Stimulated activated CD8-positive, alpha-beta memory T cell treated with anti-CD3 and anti-CD28 coated beads, Interleukin-15, amount 100 ng/mL, for 1 hour (primary cell): ENCODE data around the gene CST11.

Source experiments
- DNase-seq: peaks from one replicate; pipeline ENCODE4 v3.0.0-alpha.2; 2020; ENCODE audit warnings: low read depth

Gene CST11

DNA sequence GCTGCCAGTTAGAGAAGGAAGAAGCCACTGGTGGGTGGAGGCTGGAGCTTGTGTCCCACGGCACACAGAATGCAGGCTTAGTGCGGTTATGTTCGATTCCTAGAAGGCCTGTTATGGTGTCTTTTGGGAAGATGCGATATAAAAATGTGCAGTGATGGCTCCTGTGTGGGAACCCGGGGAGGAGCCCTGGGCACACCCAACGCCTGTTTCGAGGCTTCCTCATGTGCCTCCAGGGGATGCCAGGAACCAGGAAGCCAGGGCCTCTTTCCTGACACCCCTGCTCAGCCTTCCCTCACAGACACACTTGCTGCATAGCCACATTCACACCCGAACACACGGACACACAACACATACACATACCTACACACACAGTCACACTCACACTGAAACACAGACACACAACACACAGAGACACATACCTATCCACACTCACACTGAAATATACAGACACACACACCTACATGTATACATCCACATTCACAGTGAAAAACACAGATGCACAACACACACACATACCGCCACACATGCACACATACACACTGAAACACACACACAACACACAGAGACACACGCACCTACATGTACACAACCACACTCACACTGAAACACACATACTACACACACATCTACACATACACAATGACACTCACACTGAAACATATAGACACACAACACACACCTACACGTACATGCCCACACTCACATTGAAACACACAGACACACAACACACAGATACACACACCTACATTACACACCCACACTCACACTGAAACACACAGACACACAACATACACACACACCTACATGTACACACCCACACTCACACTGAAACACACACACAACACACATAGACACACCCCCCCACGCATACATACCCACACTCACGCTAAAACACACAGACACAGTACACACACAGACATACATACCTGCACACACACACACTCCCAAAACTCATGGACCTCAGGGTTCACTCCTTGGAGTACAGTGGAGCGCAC, 1.2 kb upstream of the CST11 start:
- DNase-seq, result no peak

- no peak for DNase-seq
Measured at GRCh38 chr20:23451956-23452487, 654 bp downstream of the CST11 start.

- no peak for DNase-seq
Measured at GRCh38 chr20:23450877-23451276, 1.8 kb downstream of the CST11 start.

DNA sequence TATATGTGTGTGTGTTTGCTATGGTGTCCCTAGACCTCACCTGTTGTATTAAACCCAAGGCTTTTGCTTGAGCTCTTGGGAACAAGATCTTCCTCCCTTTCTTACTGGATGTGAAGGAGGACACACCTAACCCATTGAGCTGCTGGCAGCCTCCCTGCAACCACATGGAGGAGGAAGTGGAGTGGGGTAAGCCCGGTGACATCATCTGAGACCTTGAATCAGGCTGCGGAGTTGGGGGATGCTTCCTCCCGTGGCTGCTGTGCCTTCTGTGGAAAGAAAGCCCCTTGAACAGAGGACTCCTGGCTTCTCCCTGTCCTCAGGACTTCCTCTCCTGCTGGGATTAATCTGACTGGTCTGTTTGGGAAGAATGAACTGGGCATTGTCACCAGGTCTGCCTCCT, 3.3 kb downstream of the CST11 start:
- no peak for DNase-seq

GRCh38 chr20:23448167-23448566, 4.5 kb downstream of the CST11 start:
- no peak for DNase-seq

- DNase-seq, result no peak
Measured at GRCh38 chr20:23446505-23446904, 6.2 kb downstream of the CST11 start.

DNA sequence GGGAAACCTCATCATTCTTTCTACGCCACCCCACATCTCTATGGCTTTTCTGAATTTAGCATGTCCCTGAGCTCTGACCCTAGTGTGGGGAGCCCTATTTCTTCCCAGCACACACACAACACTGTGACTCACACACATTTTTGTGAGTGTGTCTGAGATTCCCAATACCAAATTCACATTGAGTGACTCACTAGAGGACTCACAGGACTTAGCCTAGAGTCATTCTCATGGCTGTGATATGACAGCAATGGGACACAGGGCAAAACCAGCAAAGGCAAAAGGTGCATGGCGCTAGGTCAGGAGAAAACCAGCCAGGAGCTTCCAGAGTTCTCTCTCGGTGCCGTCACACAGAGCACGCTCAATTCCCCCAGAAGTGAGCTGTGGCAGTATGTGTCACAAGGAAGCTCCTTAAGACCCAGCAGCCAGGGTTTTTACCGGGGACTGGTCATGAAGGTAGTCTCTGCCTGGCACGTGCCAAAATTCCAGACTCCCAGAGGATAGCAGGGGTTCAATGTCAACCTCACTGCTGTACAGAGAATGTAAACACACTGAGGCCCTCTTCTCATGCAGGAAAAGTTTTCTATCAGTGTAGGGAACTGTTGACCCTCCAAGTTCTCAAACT, 7.0 kb downstream of the CST11 start:
- no peak for DNase-seq

GRCh38 chr20:23444859-23445258, 7.8 kb downstream of the CST11 start:
- no peak for DNase-seq

GRCh38 chr20:23442436-23442835, 10.2 kb downstream of the CST11 start:
- no peak for DNase-seq

DNA sequence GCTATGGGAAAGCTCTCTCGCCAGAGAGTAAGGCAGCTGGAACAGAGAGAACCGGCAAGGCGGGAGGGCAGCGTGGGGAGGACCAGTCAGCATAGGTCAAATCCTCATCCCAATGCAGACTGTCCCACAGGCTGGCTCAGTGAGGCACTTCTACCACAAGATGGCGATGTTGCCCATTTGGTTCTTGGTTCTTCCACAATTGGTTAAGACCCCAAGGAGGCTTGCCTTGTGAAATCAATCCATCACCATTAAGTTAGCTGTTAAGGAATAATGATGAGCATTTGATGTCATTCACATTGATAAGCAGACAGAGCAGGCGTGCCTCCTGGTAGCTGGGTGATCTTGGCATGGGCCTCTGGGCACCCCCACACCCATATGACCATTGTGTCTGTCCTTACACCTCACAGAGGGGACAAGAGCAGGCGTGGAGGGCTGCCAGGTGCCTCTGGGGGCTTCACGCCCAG, 10.8 kb downstream of the CST11 start:
- DNase-seq, result peak; percentile 25

DNA sequence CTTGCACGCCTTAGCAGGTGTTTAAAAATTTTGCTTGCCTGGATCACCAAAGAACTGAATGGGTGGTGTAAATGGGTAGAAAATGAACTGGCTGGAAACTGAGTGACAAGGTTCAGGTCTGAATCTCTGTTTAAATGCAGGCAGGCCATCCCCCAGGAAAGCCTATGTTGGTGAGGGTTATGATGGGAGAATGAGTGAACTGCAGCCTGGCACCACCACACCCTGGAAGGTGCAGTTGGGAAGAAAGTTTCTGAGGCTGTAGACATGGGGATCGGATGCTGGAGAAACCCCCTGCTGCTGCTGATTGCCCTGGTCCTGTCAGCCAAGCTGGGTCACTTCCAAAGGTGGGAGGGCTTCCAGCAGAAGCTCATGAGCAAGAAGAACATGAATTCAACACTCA, 12.7 kb downstream of the CST11 start:
- no peak for DNase-seq

GRCh38 chr20:23438661-23439060, 14.0 kb downstream of the CST11 start:
- DNase-seq, result no peak

GRCh38 chr20:23437126-23437899, 15.4 kb downstream of the CST11 start:
- DNase-seq, result no peak

GRCh38 chr20:23436681-23437080, 16.0 kb downstream of the CST11 start:
- DNase-seq, result no peak

- DNase-seq, result no peak
Measured at GRCh38 chr20:23435626-23436539, 16.8 kb downstream of the CST11 start.

- DNase-seq, result no peak
Measured at GRCh38 chr20:23434521-23435313, 18.0 kb downstream of the CST11 start.

GRCh38 chr20:23433628-23434027, 19.0 kb downstream of the CST11 start:
- DNase-seq, result no peak

DNA sequence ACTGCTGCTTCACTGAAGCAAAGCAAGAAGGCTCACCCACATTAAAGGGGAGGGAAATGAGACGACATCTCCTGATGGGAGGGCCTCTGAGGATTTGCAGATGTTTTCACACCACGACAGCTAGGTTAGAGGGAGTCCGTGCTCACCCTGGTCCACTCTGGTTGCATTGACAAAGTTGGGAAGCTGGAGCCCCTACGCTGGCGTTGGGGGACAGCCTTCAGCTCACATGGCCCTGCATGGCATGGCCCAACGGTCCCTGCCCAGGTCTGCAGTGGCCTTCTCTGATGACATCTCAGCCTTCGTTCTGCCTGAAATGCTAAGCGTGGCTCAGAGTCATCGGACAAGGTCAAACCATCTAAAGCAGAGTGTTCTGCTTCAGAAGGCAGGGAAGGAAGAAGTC, 27.5 kb downstream of the CST11 start:
- DNase-seq, result no peak

DNA sequence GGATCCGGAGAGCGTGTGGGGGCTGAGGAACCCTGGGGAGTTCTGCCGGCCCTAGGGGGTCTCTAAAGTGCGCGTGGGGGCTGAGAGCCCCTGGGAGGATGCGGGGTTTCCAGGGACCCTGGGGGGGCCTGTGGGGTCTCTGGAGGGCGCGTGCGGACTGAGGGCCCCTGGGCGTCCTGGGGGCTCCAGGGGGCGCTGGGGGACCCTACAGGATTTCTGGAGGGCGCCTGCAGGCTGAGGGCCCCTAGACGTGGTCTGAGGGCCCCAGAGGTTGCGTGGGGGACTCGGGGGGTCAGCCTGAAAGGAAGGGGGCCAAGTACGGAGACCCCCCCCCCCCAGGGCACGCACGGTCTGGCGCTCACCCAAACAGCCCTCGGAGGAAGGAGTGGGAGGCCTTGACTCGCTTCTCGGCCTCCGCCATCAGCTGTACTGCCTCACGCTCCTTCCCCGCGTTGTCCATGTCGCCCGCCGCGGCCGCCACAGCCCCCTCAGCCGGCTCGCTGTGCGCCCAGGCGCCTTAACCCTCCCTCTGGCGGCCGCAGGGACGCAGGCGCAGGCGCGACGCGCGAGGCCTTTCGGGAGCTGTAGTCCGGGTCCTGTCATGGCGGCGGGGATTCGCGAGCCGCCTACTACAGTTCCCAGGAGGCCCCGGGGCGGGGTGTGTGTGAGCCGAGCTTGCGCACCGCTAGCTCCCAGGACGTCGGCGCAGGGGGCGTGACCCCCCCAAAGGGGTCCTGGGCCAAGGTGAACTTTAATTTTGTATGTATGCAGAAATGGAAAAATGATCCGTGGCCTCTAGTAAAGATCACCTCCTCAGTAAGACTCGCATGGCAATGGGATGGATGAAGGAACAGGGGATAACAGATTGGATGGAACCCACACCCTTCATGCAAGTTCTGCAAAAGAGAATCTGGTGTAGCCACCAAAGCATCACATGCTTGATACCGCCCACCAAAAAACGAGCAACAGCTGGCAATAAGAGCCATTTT, 31.4 kb downstream of the CST11 start, which contains the start of gene NAPB:
Gene NAPB, minus strand, starts transcription at position 546 of the 989 bp plus-strand sequence. Its CDS starts 86 bp downstream, at position 460.
- DNase-seq, result peak; percentile 81
